Measurements from ENCODE around the gene SLC45A2.

DNA sequence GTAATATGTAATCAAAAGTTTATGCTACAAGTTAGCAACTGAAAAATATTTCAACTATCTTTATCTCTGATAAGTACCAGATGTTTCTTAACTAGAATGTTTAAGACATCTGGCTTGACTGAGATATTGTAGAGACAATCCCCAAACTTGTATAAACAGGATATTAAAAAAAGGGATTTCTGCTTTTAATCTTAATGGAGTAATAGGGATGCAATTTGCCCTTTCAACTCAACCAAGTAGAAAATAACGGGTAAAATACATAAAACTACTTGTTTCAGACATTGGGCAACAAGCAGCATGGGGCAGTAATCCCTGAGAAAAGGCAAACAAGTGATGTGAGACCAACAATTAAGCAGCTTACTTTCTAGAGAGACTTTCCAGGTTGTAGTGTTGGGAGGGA is 83.3 kb downstream of the SLC45A2 start:
- TF ChIP-seq SIN3A (conservative IDR thresholded peaks at IDR 0.05 in 1 of 2, IDR thresholded peaks at IDR 0.05 in 1 of 2; ENCODE audit: low read depth in 1 of 2, low read length in 2 of 2) = no peak
- TF ChIP-seq, protein P1, sequence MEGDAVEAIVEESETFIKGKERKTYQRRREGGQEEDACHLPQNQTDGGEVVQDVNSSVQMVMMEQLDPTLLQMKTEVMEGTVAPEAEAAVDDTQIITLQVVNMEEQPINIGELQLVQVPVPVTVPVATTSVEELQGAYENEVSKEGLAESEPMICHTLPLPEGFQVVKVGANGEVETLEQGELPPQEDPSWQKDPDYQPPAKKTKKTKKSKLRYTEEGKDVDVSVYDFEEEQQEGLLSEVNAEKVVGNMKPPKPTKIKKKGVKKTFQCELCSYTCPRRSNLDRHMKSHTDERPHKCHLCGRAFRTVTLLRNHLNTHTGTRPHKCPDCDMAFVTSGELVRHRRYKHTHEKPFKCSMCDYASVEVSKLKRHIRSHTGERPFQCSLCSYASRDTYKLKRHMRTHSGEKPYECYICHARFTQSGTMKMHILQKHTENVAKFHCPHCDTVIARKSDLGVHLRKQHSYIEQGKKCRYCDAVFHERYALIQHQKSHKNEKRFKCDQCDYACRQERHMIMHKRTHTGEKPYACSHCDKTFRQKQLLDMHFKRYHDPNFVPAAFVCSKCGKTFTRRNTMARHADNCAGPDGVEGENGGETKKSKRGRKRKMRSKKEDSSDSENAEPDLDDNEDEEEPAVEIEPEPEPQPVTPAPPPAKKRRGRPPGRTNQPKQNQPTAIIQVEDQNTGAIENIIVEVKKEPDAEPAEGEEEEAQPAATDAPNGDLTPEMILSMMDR (IDR thresholded peaks at IDR 0.05; ENCODE audit: control extremely low read depth in 1 of 3, insufficient read depth in 1 of 3, low read depth in 1 of 3, low read length in 3 of 3) = no peak
